HG03196 (cell line): ENCODE results near the gene S1PR5.
A peak's percentile ranks its signal among the peaks of the same experiment; 100 is the strongest.
"Not testable (repeated sequence)": the region's sequence is repeated elsewhere in the genome, so short reads cannot be mapped to it uniquely, and the experiment has no call there.

Experiments
- ATAC-seq: cut with Tn5 transposase; IDR thresholded peaks from one replicate; pipeline ENCODE4 v1.9.1; 2021; ENCODE audit not compliant: unreplicated experiment

Gene S1PR5

DNA sequence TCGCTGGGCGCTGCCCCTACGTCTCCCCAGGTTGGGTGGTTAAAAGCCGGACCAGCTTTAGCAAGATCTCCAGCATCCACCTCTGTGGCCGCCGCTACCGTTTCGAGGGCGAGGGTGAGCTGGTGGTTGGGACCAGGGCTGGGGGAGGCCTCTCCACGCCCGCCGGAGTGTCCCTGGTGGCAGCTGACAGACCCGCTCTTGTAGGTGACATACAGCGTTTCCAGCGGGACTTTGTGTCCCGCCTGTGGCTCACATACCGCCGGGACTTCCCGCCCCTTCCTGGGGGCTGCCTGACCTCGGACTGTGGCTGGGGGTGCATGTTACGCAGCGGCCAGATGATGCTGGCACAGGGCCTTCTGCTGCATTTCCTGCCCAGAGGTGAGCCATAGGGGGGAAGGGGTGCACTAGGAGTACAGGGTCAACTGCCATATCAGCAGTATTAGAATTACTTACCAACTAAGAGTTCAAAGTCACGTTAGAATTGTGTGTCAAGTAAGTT, 27.6 kb upstream of the S1PR5 start:
- no peak for ATAC-seq

DNA sequence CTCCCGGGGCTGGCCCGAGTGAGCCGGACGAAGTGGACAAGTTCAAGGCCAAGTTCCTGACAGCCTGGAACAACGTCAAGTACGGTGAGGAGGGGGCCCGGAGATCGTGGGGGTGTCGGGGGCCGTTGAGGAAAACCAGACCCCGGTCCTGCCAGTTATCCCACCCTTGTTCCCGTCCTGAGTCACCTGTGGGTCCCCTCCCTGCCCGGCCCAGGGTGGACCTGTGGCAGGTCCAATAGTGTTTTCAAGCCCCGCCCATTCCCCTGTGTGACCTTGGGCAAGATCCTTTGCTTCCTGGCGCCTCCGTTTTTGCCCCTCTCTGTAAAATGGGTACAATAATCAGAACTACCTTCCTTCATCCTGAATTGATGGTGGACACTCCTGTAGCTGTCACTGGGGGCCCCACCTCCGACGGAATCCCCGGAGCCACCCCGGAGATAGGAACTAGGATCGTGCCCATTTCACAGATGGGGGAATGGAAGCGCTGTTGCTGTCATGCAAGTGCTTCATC, 27.1 kb upstream of the S1PR5 start:
- no peak for ATAC-seq

DNA sequence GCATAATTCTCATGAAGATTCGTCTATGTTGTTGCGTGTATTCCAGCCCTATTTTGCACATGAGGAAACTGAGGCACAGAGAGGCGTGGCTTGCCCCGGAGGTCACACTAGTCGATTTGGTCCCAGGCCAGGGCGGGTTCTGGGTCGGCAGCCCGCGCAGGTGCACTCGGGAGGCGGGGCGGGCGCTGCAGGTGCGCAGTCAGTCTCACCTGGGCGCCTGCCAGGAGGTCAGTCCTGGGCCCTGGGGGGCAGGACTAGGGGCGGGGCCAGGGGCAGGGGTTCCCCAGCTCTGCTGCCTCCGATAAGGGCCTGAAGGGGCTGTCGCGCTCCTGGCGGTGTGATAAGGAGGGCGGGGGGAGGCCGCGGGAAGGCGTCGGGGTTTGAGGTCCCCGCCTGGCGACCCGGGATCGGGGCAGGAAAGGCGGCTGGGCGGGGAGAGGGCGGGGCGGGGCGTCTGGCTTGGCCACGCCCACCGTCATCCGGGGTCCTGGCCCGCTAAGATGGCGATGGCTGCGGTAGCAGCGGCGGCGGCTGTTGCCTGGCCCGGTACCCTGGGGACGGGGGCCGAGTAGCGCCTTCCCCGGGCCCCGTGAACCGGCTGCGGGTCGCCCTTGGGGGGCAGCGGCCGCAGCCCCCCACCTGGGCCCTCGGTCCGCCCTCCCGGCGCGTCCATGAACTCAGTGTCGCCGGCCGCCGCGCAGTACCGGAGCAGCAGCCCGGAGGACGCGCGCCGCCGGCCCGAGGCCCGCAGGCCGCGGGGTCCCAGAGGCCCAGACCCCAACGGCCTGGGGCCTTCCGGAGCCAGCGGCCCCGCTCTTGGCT, 26.4 kb upstream of the S1PR5 start, which contains the start of gene ATG4D:
ATG4D (plus strand) TSS at position 485 of the 822 bp plus-strand sequence; CDS start at position 672, 187 bp downstream.
- ATAC-seq, result peak; percentile 58

DNA sequence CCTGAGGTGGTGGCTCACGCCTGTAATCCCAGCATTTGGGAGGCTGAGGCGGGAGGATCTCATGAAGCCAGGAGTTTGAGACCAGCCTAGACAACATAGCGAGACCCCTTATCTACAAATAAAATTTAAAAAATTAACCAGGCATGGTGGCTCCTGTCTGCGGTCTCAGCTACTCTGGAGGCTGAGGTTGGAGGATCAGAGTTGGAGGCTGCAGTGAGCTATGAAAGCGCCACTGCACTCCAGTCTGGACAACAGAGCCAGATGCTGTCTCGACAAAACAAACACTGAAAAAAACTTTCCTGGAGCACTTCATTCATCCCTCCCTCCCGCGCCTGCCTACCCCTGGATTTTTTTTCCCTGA, 25.8 kb upstream of the S1PR5 start:
- no peak for ATAC-seq

DNA sequence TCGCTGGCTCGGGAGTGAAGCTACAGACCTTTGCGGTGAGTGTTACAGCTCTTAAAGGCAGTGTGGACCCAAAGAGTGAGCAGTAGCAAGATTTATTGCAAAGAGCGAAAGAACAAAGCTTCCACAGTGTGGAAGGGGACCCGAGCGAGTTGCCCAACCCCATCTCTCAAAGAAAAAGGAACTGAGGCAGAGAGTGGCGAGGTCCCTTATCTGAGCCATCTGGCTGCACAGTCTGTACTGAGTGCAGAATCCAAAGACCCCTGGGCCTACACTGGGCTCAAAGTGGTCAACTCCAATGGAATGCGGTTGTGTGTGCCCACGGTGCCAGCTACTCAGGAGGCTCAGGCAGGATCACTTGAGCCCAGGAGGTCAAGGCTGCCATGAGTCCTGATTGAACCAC, 21.8 kb upstream of the S1PR5 start:
- ATAC-seq, result not testable (repeated sequence)

DNA sequence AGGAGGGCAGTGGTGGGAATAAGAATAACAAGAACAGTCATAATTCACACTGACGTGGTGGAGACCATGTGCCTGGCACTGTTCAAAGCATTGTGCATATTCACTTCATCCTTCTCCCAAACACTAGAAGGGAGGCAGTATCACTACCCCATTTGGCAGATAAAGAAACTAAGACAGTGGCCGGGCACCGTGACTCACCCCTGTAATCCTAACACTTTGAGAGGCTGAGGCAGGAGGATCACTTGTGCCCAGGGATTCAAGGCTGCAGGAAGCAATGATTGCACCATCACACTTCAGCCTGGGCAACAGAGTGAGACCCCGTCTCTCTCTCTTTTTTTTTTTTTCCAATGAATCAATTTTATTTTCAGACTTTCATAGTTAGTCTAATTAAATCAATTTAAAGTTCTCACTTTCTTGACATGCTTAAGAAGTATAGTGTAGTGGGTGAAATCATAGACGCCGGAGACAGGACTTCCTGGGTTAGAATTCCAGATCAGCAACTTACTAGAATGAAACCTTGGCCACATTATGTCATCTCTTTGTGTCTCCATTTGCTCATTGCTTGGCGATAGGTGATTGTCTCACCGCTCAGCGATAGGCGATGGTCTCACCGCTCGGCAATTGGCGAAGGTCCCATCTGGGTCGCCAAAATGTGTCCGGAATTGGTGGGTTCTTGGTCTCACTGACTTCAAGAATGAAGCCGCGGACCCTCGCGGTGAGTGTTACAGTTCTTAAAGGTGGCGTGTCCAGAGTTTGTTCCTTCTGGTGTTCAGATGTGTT, 21.1 kb upstream of the S1PR5 start:
- ATAC-seq, result no peak

DNA sequence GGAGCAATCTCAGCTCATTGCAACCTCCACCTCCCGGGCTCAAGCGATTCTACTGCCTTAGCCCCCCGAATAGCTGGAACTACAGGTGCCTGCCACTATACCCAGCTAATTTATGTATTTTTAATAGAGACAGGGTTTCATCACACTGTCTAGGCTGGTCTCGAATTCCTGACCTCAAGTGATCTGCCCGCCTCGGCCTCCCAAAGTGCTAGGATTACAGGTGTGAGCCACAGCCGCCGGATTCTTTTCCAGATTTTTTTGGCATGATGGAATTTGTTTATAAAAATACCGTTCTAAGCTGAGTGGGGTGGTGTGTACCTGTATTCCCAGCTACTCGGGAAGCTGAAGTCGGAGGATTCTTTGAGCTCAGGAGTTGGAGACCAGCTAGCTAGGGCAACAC, 20.4 kb upstream of the S1PR5 start:
- ATAC-seq, result no peak

DNA sequence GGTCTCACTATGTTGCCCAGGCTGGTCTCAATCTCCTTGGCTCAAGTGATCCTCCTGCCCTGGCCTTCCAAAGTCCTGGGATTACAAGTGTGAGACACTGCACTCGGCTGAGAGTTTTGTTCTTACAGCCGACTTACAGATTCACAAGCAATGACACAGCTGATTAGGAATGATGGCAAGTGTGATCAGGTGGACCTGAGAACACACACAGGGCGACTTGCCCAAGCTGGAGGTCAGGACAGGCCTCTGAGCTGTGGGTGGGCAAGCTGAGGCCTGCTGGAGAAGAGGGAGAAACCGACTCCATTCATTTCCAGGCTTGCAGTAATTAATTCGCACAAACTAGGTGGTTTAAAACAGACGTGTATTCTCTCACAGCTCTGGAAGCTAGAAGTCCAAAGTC, 18.4 kb upstream of the S1PR5 start:
- no peak for ATAC-seq

DNA sequence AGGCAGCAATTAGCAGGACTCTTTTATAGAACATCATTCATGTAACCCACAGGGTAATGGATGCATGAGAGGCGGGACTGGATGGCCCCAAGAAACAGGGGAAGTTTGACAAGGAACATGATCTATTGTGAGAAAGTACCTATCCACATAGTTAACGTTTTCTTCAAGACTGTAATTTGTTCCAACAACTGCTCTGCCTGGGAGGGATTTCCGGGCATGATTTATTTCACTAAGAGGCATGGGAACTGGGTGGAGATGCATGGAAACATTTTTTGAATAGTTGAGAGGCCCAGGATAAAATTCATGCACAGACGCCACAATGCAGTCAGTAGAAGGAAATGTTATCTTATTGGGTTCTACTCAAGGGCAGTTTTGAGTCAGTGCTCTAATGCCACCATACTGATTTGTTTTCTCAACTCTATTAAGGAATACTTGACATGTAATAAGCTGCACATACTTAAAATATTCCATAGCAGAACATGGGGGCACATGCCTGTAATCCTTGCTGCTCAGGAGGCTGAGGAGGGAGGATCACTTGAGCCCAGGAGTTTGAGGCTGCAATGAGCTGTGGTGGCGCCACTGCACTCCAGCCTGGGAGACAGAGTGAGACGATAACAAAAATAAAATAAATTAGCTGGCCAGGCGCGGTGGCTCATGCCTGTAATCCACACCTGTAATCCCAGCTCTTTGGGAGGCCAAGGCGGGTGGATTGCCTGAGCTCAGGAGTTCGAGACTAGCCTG, 16.6 kb upstream of the S1PR5 start:
- ATAC-seq, result no peak

DNA sequence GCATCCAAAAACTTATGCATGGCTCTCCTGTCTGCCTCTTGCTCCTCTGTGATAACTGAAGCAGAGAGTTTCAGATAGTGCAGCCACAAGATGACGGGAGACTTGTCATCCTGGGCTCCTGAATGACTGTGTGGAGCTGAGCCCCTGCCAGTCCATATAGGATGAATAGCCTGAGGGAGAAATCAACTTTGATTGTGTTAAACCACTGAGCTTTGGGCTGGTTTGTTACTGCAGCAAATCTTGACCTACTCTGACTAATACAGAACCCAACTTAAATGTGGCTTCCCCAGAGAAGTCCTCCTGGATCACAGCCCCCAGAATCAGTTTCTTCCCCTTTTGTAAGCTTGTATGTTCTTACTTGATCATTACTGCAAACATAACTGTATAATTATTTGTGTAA, 15.2 kb upstream of the S1PR5 start:
- ATAC-seq, result no peak

DNA sequence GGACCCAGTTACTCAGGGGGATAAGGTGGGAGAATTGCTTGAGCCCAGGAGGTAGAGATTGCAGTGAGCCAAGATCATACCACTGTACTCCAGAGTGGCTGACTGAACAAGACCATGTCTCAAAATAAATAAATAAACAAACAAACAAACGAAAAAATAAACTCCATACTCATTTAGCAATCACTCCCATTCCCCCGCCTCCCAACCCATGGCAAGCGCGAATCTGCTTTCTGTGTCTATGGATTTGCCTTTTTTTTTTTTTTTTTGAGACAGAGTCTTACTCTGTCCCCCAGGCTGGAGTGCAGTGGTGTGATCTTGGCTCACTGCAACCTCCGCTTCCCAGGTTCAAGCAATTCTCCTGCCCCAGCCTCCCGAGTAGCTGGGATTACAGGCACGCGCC, 9.6 kb upstream of the S1PR5 start:
- ATAC-seq, result not testable (repeated sequence)

DNA sequence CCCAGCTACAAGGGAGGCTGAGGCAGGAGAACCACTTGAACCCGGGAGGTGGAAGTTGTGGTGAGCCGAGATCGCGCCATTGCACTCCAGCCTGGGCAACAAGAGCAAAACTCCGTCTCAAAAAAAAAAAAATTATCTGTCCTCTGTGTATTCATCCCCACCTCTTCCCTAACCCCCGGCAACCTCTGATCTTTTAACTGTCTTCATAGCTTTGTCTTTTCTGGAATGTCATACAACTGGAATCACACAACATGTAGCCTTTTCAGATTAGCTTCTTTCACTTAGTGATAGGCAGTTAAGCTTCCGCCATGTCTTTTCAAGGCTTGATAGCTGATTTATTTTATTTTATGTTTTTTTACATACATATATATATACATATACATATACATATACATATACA, 8.4 kb upstream of the S1PR5 start:
- ATAC-seq, result no peak

DNA sequence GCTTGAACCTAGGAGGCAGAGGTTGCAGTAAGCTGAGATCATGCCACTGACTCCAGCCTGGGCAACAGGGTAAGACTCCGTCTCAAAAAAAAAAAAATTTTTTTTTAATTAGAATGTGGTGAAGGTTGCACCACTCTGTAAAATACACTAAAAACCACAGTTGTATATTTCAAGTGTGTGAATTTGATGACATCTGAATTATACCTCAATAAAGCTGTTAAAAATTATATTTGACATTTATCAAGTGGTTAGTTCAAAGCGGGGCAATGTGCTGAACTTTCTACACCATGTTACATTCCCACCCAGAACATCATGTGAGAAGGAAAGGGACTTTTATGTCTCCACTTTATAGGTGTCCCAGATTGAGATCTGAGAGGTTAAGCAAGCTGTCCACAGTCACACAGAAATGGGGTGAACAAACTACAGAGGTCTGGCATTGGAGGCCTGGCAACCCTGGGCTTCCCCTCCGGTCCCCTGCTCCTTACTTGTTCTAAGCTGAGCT, 5.9 kb upstream of the S1PR5 start:
- ATAC-seq, result no peak

DNA sequence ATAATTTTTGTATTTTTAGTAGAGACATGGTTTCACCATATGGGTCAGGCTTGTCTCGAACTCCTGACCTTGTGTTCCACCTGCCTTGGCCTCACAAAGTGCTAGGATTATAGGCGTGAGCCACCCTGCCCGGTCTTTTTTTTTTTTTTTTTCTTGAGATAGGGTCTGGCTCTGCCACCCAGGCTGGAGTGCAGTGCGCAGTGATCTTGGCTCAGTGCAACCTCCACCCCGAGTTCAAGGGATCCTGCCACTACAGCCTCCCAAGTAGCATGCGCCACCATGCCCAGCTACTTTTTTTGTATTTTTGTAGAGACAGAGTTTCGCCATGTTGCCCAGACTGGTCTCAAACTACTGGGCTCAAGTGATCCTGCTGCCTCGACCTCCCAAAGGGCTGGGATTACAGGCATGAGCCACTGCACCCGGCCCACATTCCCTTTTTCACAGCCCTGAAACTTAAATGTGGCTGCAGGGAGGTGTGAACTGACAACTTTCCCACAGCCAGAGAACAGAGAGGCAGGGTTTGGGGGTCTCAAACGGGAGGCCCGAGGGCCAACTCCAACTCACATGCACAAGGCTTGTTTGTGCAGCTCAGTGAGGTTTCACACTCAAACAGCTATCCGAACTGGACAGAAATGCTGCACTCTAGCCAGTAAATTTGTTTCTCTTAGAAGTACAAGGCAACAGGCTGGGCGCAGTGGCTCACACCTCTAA, 4.4 kb upstream of the S1PR5 start:
- no peak for ATAC-seq

DNA sequence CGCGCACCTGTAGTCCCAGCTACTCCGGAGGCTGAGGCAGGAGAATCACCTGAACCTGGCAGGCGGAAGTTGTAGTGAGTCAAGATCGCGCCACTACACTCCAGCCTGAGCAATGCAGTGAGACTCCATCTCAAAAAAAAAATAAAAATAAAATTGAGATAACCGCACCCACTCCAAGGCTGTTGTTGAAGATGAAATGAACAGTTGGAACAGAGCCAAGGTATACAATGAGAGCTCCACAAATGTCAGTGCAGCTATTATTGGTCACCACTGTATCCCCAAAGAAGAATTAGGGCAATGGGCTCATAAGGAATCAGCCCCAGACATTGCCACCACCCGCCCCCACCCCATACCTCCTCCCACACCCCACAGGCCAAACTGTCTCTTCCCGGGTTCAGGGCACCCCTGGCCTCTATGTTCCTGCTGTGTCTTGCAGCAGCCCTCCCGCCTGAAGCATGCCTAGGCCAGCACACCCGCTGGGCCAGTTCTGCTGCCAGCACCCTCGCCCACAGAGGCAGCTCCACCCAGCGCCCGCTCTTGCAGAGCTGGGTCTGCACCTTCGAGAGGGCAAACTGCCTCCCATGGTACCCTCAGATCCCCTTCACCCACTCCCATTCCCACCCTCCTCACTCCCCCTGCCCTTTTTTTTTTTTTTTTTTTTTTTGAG, 3.5 kb upstream of the S1PR5 start:
- no peak for ATAC-seq

DNA sequence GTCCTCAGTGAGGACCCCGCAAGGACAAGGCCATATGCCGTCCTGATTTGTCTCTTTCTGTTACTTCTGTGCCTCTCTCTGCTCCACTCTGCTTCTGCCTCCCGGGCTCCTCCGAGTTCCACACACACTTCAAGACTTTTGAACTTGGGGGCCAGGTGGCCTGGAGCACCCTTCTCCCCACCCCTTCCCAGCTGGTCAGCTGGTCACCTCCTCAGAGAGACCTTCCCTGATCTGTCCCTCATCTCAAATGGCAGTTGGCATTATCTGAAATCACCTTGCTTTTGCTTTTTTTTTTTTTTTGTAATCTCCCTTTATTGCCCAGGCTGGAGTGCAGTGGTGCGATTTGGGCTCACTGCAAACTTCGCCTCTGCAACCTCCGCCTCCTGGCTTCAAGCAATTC, 2.2 kb upstream of the S1PR5 start:
- ATAC-seq, result no peak

DNA sequence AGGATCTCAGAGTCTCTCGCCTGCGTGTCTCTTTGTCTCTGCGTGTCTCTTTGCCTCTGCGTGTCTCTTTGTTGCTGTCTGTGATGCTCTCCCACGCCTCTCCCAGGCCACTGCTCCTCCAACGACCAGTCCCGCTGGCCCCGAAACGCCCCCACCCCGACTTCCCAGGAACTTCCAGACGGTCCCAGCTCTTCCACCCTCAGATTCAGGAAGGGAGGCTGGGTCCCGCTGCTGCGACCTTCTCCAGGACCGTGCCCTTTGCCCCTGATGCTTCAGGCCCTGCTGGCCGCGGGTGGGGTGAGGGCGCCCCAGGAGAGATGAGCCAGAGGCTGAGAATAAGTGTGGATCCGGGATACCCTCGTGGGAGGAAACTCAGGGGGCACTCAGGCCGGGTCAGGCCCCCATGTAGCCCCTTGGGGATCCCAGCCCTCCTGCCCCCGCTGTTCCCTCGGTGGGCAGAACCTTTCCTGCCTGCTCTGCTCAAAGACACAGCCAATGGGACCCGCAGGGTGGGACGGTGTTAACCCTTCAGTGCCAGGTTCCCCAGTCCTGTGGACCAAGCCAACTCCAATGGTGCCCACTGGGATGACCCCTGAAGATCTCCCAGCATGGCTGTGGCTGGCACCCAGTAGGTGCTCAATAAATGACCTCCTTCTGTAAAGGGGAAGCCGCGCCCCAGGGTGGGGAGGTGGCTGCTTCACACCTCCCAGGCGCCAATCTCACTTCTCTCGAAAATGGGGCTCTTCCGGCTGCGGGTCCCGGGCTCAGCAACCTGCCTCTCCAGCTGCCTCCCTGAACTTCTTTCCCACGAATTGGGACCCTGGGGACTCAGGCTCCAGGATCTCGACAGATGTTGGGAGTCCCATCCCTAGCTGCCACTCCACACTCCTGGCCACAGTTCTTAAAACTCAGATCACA, 1.5 kb upstream of the S1PR5 start:
- no peak for ATAC-seq

DNA sequence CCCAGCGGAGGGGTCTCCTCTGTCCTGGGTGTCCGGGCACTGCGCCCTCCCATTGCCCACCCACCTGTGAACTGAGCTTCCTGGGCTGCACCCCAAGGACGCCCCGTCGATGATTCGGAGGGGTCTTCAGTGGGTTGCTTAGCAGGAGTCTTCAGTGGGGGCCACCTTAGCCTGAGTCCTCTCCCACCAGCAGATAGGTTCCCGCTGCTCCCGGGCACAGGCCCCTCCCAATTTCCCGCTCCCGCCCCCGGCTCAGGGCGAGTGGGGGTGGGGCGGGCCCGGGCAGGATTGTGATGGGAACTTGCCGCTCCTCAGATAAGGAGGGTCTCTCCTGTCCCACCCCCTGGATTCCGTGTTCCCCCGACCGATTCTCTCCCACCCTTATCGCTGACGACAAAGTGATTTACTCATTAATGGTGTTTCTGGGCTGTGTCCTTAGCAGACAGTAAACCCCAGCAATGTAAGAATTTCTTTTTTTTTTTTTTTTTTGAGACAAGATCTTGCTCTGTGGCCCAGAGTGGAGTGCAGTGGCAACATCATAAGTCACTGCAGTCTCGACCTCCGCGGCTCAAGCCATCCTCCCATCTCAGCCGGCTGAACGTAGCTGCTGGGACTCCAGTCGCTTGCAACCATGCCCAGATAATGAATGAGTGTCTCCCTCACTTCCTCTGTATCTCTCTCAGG, 655 bp upstream of the S1PR5 start:
- ATAC-seq, result no peak
